ENCODE measurements around the gene DDAH2.

GRCh38 chr6:31711233-31711632 lies 17.9 kb downstream of the DDAH2 start:
- TF ChIP-seq EP300 (IDR thresholded peaks at IDR 0.05; ENCODE audit: low read depth) (no peak), CTCF (IDR thresholded peaks at IDR 0.05) (no peak)

Data from transverse colon (tissue), 3 donors.